Stimulated activated CD8-positive, alpha-beta memory T cell treated with anti-CD3 and anti-CD28 coated beads, Interleukin-12 subunit alpha, Interleukin-12 subunit beta, amount 100 ng/mL, for 24 hours (primary cell): ENCODE measurements around the gene LTBP4.
A peak's percentile ranks its signal among the peaks of the same experiment; 100 is the strongest.
"Not testable (repeated sequence)": the region's sequence is repeated elsewhere in the genome, so short reads cannot be mapped to it uniquely, and the experiment has no call there.

Experiments used
- DNase-seq: peaks from one replicate; pipeline ENCODE4 v3.0.0-alpha.2; 2020; ENCODE audit errors: extremely low read depth

Gene LTBP4

GRCh38 chr19:40576585-40577451, 24.4 kb upstream of the LTBP4 start, which contains the start of gene SHKBP1:
Gene SHKBP1, plus strand, starts transcription at chr19:40576873. Its CDS starts 27 bp downstream, at chr19:40576900.
- DNase-seq = peak; percentile 84

GRCh38 chr19:40578442-40578908, 22.7 kb upstream of the LTBP4 start:
- DNase-seq = no peak

GRCh38 chr19:40580619-40581018, 20.6 kb upstream of the LTBP4 start:
- no peak for DNase-seq

- DNase-seq = no peak
These were observed 19.6 kb upstream of the LTBP4 start for GRCh38 chr19:40581531-40581930.

GRCh38 chr19:40582467-40582866, 18.7 kb upstream of the LTBP4 start:
- no peak for DNase-seq

- no peak for DNase-seq
These were observed 17.9 kb upstream of the LTBP4 start for GRCh38 chr19:40583283-40583682.

- DNase-seq = no peak
These were observed 17.2 kb upstream of the LTBP4 start for GRCh38 chr19:40584007-40584406.

- no peak for DNase-seq
These were observed 15.8 kb upstream of the LTBP4 start for GRCh38 chr19:40585241-40585981.

- no peak for DNase-seq
These were observed 15.2 kb upstream of the LTBP4 start for GRCh38 chr19:40585982-40586422.

GRCh38 chr19:40586611-40587010, 14.6 kb upstream of the LTBP4 start:
- no peak for DNase-seq

GRCh38 chr19:40588110-40588854, 12.9 kb upstream of the LTBP4 start:
- DNase-seq = no peak

GRCh38 chr19:40588926-40589569, 12.1 kb upstream of the LTBP4 start:
- no peak for DNase-seq

- no peak for DNase-seq
These were observed 11.4 kb upstream of the LTBP4 start for GRCh38 chr19:40589591-40590429.

- DNase-seq = no peak
These were observed 10.5 kb upstream of the LTBP4 start for GRCh38 chr19:40590464-40591265.

GRCh38 chr19:40591724-40592123, 9.4 kb upstream of the LTBP4 start:
- DNase-seq = not testable (repeated sequence)

- no peak for DNase-seq
These were observed 9.0 kb upstream of the LTBP4 start for GRCh38 chr19:40592170-40592569.

GRCh38 chr19:40594255-40594654, 6.9 kb upstream of the LTBP4 start:
- DNase-seq = no peak

GRCh38 chr19:40594657-40595091, 6.5 kb upstream of the LTBP4 start:
- DNase-seq = no peak

GRCh38 chr19:40596608-40597328, 4.4 kb upstream of the LTBP4 start:
- DNase-seq = no peak
